Liver (tissue), 9 donors: ENCODE data around the gene GNPTAB. TPM values are rescaled to one million over a fixed set of nuclear protein-coding genes. Genes with fewer than 3 reads are reported as not detected.

Source experiments
- DNase-seq: peaks from one replicate; pipeline ENCODE4 v3.0.0-alpha.2; 2017; ENCODE audit warnings: low spot score
- H3K27ac ChIP-seq, 2 donors: one replicate each; pipeline ENCODE4 v1.7.0; 2013; ENCODE audit warnings: inconsistent platforms in 2 of 2, low read length in 2 of 2, control low read depth in 1 of 2, low read depth in 1 of 2, mild to moderate bottlenecking in 1 of 2
- H3K27me3 ChIP-seq, 4 donors: one replicate each; pipeline versions ENCODE4 v1.6.1 to v1.7.0; 2013; ENCODE audit warnings: low read length in 3 of 4, inconsistent platforms in 1 of 4, mild to moderate bottlenecking in 1 of 4, moderate library complexity in 1 of 4; ENCODE audit not compliant: control insufficient read depth in 4 of 4, insufficient read depth in 4 of 4
- H3K36me3 ChIP-seq, 4 donors: one replicate each; pipeline versions ENCODE4 v1.6.1 to v1.7.0; 2013; ENCODE audit warnings: low read length in 3 of 4, mild to moderate bottlenecking in 3 of 4, low read depth in 1 of 4, moderate library complexity in 1 of 4; ENCODE audit not compliant: control insufficient read depth in 4 of 4, insufficient read depth in 3 of 4
- H3K4me1 ChIP-seq, 4 donors: one replicate each; pipeline versions ENCODE4 v1.6.1 to v1.7.0; 2013; ENCODE audit warnings: low read length in 3 of 4, mild to moderate bottlenecking in 3 of 4, moderate library complexity in 1 of 4; ENCODE audit not compliant: control insufficient read depth in 4 of 4, insufficient read depth in 4 of 4
- H3K4me3 ChIP-seq, 3 donors: one replicate each; pipeline versions ENCODE4 v1.6.1 to v1.7.0; 2013; ENCODE audit warnings: low read length in 3 of 3, control low read depth in 1 of 3, low read depth in 1 of 3, mild to moderate bottlenecking in 1 of 3
- H3K9ac ChIP-seq, 2 donors: one replicate each; pipeline ENCODE4 v1.7.0; 2013; ENCODE audit warnings: low read length in 2 of 2, mild to moderate bottlenecking in 2 of 2, moderate library complexity in 2 of 2, control low read depth in 1 of 2, low read depth in 1 of 2
- H3K9me3 ChIP-seq, 4 donors: one replicate each; pipeline versions ENCODE4 v1.6.1 to v1.7.0; 2013; ENCODE audit warnings: low read length in 3 of 4; ENCODE audit not compliant: control insufficient read depth in 4 of 4
- EGR1 ChIP-seq, 2 donors: IDR thresholded peaks; 2 replicates each; pipeline ENCODE4 v1.6.1; 2016 to 2018; ENCODE audit warnings: antibody characterized with exemption in 2 of 2, low read depth in 2 of 2
- FOXA1 ChIP-seq: IDR thresholded peaks from 2 replicates; pipeline ENCODE4 v1.6.1; 2016; ENCODE audit warnings: antibody characterized with exemption
- FOXA2 ChIP-seq: IDR thresholded peaks from 2 replicates; pipeline ENCODE4 v1.6.1; 2016; ENCODE audit warnings: antibody characterized with exemption
- GABPA ChIP-seq, 2 donors: IDR thresholded peaks in 1 of 2; conservative IDR thresholded peaks in 1 of 2; 2 replicates each; pipeline ENCODE4 v1.6.1; 2016; ENCODE audit warnings: antibody characterized with exemption in 2 of 2, mild to moderate bottlenecking in 1 of 2, moderate library complexity in 1 of 2
- HNF4A ChIP-seq, 2 donors: conservative IDR thresholded peaks; 2 replicates each; pipeline ENCODE4 v1.6.1; 2016; ENCODE audit warnings: antibody characterized with exemption in 2 of 2, mild to moderate bottlenecking in 2 of 2
- HNF4G ChIP-seq: IDR thresholded peaks from 2 replicates; pipeline ENCODE4 v1.6.1; 2016; ENCODE audit warnings: antibody characterized with exemption
- JUND ChIP-seq, 2 donors: IDR thresholded peaks; 2 replicates each; pipeline ENCODE4 v1.6.1; 2016; ENCODE audit warnings: antibody characterized with exemption in 2 of 2
- NR2F2 ChIP-seq: IDR thresholded peaks from 2 replicates; pipeline ENCODE4 v1.6.1; 2016; ENCODE audit warnings: antibody characterized with exemption
- RAD21 ChIP-seq, 2 donors: IDR thresholded peaks; 2 replicates each; pipeline ENCODE4 v1.6.1; 2016; ENCODE audit warnings: antibody characterized with exemption in 2 of 2, mild to moderate bottlenecking in 2 of 2
- RXRA ChIP-seq, 2 donors: IDR thresholded peaks; 2 replicates each; pipeline ENCODE4 v1.6.1; 2017 to 2018; ENCODE audit warnings: antibody characterized with exemption in 2 of 2, mild to moderate bottlenecking in 1 of 2
- SP1 ChIP-seq: IDR thresholded peaks from 2 replicates; pipeline ENCODE4 v1.6.1; 2018; ENCODE audit warnings: antibody characterized with exemption, mild to moderate bottlenecking
- TAF1 ChIP-seq: conservative IDR thresholded peaks from 2 replicates; pipeline ENCODE4 v1.6.1; 2016; ENCODE audit warnings: antibody characterized with exemption, mild to moderate bottlenecking
- YY1 ChIP-seq: IDR thresholded peaks from 2 replicates; pipeline ENCODE4 v1.6.1; 2016; ENCODE audit warnings: antibody characterized with exemption, mild to moderate bottlenecking
- ZBTB33 ChIP-seq: IDR thresholded peaks from 2 replicates; pipeline ENCODE4 v1.6.1; 2016; ENCODE audit warnings: antibody characterized with exemption
- WGBS: extraction: QIAGEN DNeasy Blood & Tissue Kit; methylation state at CpG from one replicate; pipeline ENCODE4 v1.1.7; 2013; 5-methylcytosine and 5-hydroxymethylcytosine counted together
- polyA plus RNA-seq, 2 donors: library from polyadenylated mRNA; stranded (reverse) in 1 of 2; unstranded in 1 of 2; fragments of 200-250 nt in 1 of 2; fragments of >200 nt in 1 of 2; fragmentation: Nextera tagmentation in 1 of 2; extraction: Ambion mirVana in 1 of 2; gene quantifications; one replicate each; pipeline versions ENCODE4 v1.2.1 to v1.2.3, GENCODE V29; 2013 to 2015
- total RNA-seq, 2 donors: library from RNA; depleted of rRNA; stranded (reverse); fragments of >200 nt; gene quantifications; one replicate each; pipeline ENCODE4 v1.2.3, GENCODE V29; 2014
- TF ChIP-seq, protein P1 (sequence below): IDR thresholded peaks from 2 replicates; pipeline ENCODE4 v1.6.1; 2016; ENCODE audit warnings: antibody characterized with exemption, mild to moderate bottlenecking
- TF ChIP-seq, protein P2 (sequence below): IDR thresholded peaks from 2 replicates; pipeline ENCODE4 v1.6.1; 2016; ENCODE audit warnings: antibody characterized with exemption
- TF ChIP-seq, protein P3 (sequence below): IDR thresholded peaks from 2 replicates; pipeline ENCODE4 v1.6.1; 2016; ENCODE audit warnings: antibody characterized with exemption
- TF ChIP-seq, protein P4 (sequence below): fragments of 150-350 bp; IDR thresholded peaks from 2 replicates; pipeline ENCODE4 v1.5.1; 2017; ENCODE audit warnings: improper control_type of control experiment, low read depth, low read length; ENCODE audit not compliant: missing input control
- donor health status: healthy.
- donor health status: healthy.
- donor health status: healthy.
- donor health status: healthy.
- donor health status: healthy.

Gene GNPTAB
- total and polyA plus RNA-seq, 4 donors: 4.6 to 11.1 (median 7.7) TPM

GRCh38 chr12:101803978-101804377 is 26.8 kb downstream of the GNPTAB start:
- H3K4me3 ChIP-seq: no peak overlapping the region
- peaks cover 0 to under 1% (median 0%) of the 10 kb centered on the region in 4 donors for H3K4me1 ChIP-seq
- no peak overlapping the region for H3K9ac ChIP-seq
- TF ChIP-seq FOXA2: no peak
- TF ChIP-seq ZBTB33: no peak
- TF ChIP-seq, protein P1, sequence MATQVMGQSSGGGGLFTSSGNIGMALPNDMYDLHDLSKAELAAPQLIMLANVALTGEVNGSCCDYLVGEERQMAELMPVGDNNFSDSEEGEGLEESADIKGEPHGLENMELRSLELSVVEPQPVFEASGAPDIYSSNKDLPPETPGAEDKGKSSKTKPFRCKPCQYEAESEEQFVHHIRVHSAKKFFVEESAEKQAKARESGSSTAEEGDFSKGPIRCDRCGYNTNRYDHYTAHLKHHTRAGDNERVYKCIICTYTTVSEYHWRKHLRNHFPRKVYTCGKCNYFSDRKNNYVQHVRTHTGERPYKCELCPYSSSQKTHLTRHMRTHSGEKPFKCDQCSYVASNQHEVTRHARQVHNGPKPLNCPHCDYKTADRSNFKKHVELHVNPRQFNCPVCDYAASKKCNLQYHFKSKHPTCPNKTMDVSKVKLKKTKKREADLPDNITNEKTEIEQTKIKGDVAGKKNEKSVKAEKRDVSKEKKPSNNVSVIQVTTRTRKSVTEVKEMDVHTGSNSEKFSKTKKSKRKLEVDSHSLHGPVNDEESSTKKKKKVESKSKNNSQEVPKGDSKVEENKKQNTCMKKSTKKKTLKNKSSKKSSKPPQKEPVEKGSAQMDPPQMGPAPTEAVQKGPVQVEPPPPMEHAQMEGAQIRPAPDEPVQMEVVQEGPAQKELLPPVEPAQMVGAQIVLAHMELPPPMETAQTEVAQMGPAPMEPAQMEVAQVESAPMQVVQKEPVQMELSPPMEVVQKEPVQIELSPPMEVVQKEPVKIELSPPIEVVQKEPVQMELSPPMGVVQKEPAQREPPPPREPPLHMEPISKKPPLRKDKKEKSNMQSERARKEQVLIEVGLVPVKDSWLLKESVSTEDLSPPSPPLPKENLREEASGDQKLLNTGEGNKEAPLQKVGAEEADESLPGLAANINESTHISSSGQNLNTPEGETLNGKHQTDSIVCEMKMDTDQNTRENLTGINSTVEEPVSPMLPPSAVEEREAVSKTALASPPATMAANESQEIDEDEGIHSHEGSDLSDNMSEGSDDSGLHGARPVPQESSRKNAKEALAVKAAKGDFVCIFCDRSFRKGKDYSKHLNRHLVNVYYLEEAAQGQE: no peak
- H3K27ac ChIP-seq: no peak overlapping the region
- 97% methylated on average over 5 of the region's 5 CpGs for WGBS
- H3K9me3 ChIP-seq: no peaks in the 10 kb centered on the region
- DNase-seq: no peak
- H3K36me3 ChIP-seq: no peaks in the 10 kb centered on the region
- H3K27me3 ChIP-seq: no peaks in the 10 kb centered on the region

DNA sequence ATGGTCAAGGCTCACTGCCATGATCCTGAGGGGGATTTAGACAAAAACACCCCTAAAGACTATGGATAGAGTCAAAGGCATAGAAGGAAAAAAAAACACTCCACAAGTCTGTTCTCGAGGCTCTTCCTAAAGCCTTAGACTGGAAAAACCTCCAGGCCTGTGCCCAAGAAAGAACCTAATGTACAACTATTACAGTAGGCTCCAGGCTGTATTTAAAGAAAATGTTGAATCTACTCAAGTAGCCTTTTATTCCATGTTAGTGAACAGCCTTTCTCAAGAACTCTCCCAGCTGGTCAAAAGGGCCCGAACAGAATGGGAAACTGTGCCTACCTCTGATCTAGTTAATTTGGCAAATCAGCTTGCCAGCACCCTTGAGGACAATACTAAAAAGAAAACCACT is 28.3 kb downstream of the GNPTAB start:
- no peaks in the 10 kb centered on the region for H3K4me1 ChIP-seq
- no peaks in the 10 kb centered on the region for H3K9me3 ChIP-seq
- TF ChIP-seq, protein P2, sequence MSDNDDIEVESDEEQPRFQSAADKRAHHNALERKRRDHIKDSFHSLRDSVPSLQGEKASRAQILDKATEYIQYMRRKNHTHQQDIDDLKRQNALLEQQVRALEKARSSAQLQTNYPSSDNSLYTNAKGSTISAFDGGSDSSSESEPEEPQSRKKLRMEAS: no peak
- TF ChIP-seq TAF1 (no peak), HNF4A (conservative IDR thresholded peaks at IDR 0.05) (no peak), EGR1 (IDR thresholded peaks at IDR 0.05; ENCODE audit: low read depth in 2 of 2) (no peak), SP1 (no peak), ZBTB33 (no peak), RAD21 (IDR thresholded peaks at IDR 0.05) (no peak), NR2F2 (no peak), YY1 (no peak), HNF4G (no peak), GABPA (IDR thresholded peaks at IDR 0.05 in 1 of 2, conservative IDR thresholded peaks at IDR 0.05 in 1 of 2) (no peak), FOXA1 (no peak), JUND (IDR thresholded peaks at IDR 0.05) (no peak), RXRA (IDR thresholded peaks at IDR 0.05) (no peak), FOXA2 (no peak)
- TF ChIP-seq, protein P1: no peak
- TF ChIP-seq, protein P3, sequence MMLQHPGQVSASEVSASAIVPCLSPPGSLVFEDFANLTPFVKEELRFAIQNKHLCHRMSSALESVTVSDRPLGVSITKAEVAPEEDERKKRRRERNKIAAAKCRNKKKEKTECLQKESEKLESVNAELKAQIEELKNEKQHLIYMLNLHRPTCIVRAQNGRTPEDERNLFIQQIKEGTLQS: no peak
- TF ChIP-seq, protein P4, sequence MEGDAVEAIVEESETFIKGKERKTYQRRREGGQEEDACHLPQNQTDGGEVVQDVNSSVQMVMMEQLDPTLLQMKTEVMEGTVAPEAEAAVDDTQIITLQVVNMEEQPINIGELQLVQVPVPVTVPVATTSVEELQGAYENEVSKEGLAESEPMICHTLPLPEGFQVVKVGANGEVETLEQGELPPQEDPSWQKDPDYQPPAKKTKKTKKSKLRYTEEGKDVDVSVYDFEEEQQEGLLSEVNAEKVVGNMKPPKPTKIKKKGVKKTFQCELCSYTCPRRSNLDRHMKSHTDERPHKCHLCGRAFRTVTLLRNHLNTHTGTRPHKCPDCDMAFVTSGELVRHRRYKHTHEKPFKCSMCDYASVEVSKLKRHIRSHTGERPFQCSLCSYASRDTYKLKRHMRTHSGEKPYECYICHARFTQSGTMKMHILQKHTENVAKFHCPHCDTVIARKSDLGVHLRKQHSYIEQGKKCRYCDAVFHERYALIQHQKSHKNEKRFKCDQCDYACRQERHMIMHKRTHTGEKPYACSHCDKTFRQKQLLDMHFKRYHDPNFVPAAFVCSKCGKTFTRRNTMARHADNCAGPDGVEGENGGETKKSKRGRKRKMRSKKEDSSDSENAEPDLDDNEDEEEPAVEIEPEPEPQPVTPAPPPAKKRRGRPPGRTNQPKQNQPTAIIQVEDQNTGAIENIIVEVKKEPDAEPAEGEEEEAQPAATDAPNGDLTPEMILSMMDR: no peak
- DNase-seq: no peak
- H3K27ac ChIP-seq: no peak overlapping the region
- H3K4me3 ChIP-seq: no peak overlapping the region
- no peaks in the 10 kb centered on the region for H3K27me3 ChIP-seq
- H3K9ac ChIP-seq: no peak overlapping the region
- H3K36me3 ChIP-seq: no peaks in the 10 kb centered on the region
- WGBS: 95% methylated on average over 2 of the region's 2 CpGs
